ENCODE results near the gene TMEM147.
"Not testable (repeated sequence)": the region's sequence is repeated elsewhere in the genome, so short reads cannot be mapped to it uniquely, and the experiment has no call there.

Gene TMEM147

GRCh38 chr19:35587321-35587720 lies 41.9 kb downstream of the TMEM147 start:
- TF ChIP-seq CTCF (IDR thresholded peaks at IDR 0.05; ENCODE audit: borderline replicate concordance, control extremely low read depth, extremely low read depth, insufficient read depth, missing control alignments), result no peak
- in situ Hi-C loops (cut with MboI; ENCODE audit: low sequenced_read_pairs, unreplicated experiment), result no loop called here
- DNase-seq (ENCODE audit: low spot score), result no peak

- no peak for TF ChIP-seq CTCF (IDR thresholded peaks at IDR 0.05; ENCODE audit: borderline replicate concordance, control extremely low read depth, extremely low read depth, insufficient read depth, missing control alignments)
- in situ Hi-C loops (cut with MboI; ENCODE audit: low sequenced_read_pairs, unreplicated experiment), result no loop called here
- DNase-seq (ENCODE audit: low spot score), result no peak
Observed at GRCh38 chr19:35590875-35591274, 45.4 kb downstream of the TMEM147 start.

- TF ChIP-seq CTCF (IDR thresholded peaks at IDR 0.05; ENCODE audit: borderline replicate concordance, control extremely low read depth, extremely low read depth, insufficient read depth, missing control alignments), result peak; percentile 55
- in situ Hi-C loops (cut with MboI; ENCODE audit: low sequenced_read_pairs, unreplicated experiment), result no loop called here
- peak; percentile 74 for DNase-seq (ENCODE audit: low spot score)
Observed at GRCh38 chr19:35592226-35592625, 46.8 kb downstream of the TMEM147 start.

- in situ Hi-C loops (cut with MboI; ENCODE audit: low sequenced_read_pairs, unreplicated experiment); DNase-seq (ENCODE audit: low spot score): not testable (repeated sequence)
Observed at GRCh38 chr19:35595026-35595425, 49.6 kb downstream of the TMEM147 start.

GRCh38 chr19:35595928-35596327 lies 50.5 kb downstream of the TMEM147 start:
- no peak for TF ChIP-seq CTCF (IDR thresholded peaks at IDR 0.05; ENCODE audit: borderline replicate concordance, control extremely low read depth, extremely low read depth, insufficient read depth, missing control alignments)
- in situ Hi-C loops (cut with MboI; ENCODE audit: low sequenced_read_pairs, unreplicated experiment), result no loop called here
- DNase-seq (ENCODE audit: low spot score), result no peak

GRCh38 chr19:35596366-35596999 lies 51.1 kb downstream of the TMEM147 start:
- TF ChIP-seq CTCF (IDR thresholded peaks at IDR 0.05; ENCODE audit: borderline replicate concordance, control extremely low read depth, extremely low read depth, insufficient read depth, missing control alignments), result no peak
- in situ Hi-C loops (cut with MboI; ENCODE audit: low sequenced_read_pairs, unreplicated experiment), result no loop called here
- peak; percentile 80 for DNase-seq (ENCODE audit: low spot score)

Data from GM13976 (cell line).